Measurements from ENCODE around the gene ZNF32.

DNA sequence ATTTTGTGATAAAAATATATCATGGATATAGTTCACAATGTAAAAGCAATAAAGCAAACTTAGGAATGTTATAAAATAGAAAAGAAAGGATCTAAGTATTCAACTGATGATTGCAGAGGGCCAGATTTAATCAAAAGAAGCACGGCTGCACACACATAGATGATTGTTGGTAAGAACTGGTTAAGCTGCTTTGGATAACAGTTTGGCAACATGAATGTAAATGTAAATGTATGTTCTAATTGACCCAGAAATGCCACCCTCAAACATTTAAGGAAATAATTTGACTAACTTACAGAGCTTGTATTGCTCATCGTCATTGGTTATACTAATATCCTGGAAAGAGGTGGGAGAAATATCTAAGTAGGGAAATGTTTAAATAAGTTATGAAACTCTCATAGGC is 29.3 kb downstream of the ZNF32 start:
- TF ChIP-seq, protein P1, sequence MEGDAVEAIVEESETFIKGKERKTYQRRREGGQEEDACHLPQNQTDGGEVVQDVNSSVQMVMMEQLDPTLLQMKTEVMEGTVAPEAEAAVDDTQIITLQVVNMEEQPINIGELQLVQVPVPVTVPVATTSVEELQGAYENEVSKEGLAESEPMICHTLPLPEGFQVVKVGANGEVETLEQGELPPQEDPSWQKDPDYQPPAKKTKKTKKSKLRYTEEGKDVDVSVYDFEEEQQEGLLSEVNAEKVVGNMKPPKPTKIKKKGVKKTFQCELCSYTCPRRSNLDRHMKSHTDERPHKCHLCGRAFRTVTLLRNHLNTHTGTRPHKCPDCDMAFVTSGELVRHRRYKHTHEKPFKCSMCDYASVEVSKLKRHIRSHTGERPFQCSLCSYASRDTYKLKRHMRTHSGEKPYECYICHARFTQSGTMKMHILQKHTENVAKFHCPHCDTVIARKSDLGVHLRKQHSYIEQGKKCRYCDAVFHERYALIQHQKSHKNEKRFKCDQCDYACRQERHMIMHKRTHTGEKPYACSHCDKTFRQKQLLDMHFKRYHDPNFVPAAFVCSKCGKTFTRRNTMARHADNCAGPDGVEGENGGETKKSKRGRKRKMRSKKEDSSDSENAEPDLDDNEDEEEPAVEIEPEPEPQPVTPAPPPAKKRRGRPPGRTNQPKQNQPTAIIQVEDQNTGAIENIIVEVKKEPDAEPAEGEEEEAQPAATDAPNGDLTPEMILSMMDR (conservative IDR thresholded peaks at IDR 0.05 in 1 of 2, IDR thresholded peaks at IDR 0.05 in 1 of 2; ENCODE audit: low read depth in 1 of 2, low read length in 2 of 2), result no peak
- TF ChIP-seq EZH2 (IDR thresholded peaks at IDR 0.05; ENCODE audit: low read length, missing control alignments), result no peak
